ENCODE data around the gene PDE11A. TPM values are rescaled to one million over a fixed set of nuclear protein-coding genes. Genes with fewer than 3 reads are reported as not detected.

PDE11A gene
- total and polyA plus RNA-seq, 2 of the 8 experiments (the other 6 are each of a cell fraction or from before 2014, with no cell fraction given) = 0.19 to 0.23 TPM

DNA sequence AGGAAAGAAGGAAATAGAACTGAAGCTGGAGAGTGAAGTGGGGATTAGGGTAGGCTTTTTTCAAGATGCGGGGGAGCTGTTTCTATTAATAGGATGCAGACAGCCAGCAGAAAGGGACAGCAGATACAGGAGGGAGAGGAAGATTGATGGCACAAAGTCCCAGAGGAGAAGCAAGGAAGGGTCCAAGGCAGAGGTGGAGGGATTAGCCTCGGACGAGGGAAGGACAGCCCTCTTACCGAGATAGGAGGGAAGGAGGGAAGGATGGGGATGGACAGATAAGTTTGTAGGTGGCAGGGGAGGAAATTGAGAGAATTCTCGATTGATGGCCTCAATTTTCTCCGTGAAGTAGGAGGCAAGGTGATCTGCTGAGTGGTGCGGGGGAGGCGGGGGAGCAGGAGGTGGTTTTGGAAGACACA is 362.6 kb downstream of the PDE11A start:
- Histone ChIP-seq H3K56ac (replicated peaks; ENCODE audit: insufficient read length, low read depth, low read length) (no peak overlapping the region), H3K4me1 (replicated peaks in 1 of 4; ENCODE audit: control insufficient read depth in 3 of 4, insufficient read depth in 4 of 4, low read length in 3 of 4) (no peaks in the 10 kb centered on the region), H3K27ac (ENCODE audit: low read depth, low read length) (no peak overlapping the region), H2BK15ac (ENCODE audit: low read length) (no peak overlapping the region), H3K79me1 (ENCODE audit: low read depth, low read length) (no peaks in the 10 kb centered on the region), H4K20me1 (replicated peaks in 1 of 2; ENCODE audit: control insufficient read depth in 1 of 2, insufficient read depth in 2 of 2, low read length in 2 of 2) (no peaks in the 10 kb centered on the region), H3K79me2 (ENCODE audit: control insufficient read depth in 1 of 2, insufficient read depth in 2 of 2, low read length in 2 of 2) (no peaks in the 10 kb centered on the region), H3K23me2 (ENCODE audit: low read depth, low read length) (no peaks in the 10 kb centered on the region), H4K5ac (ENCODE audit: insufficient read length, low read depth, low read length) (no peak overlapping the region), H3K18ac (ENCODE audit: extremely low read depth, low read length) (no peak overlapping the region), H4K8ac (ENCODE audit: extremely low read depth, insufficient read depth, low read length) (no peak overlapping the region), H2BK12ac (ENCODE audit: low read depth, low read length) (no peak overlapping the region), H3K23ac (ENCODE audit: insufficient read length) (no peak overlapping the region), H3K4me3 (ENCODE audit: extremely low read depth in 1 of 4, insufficient read depth in 2 of 4, low read depth in 3 of 4, low read length in 4 of 4) (no peak overlapping the region), H4K91ac (replicated peaks; ENCODE audit: insufficient read length, low read length) (no peak overlapping the region), H2BK120ac (replicated peaks; ENCODE audit: low read depth, low read length) (no peak overlapping the region), H3K9me3 (ENCODE audit: insufficient read depth in 2 of 2, low read depth in 1 of 2, low read length in 1 of 2) (no peaks in the 10 kb centered on the region), H2BK5ac (ENCODE audit: low read depth, low read length) (no peak overlapping the region), H3K4me2 (ENCODE audit: insufficient read depth in 1 of 2, low read depth in 2 of 2, low read length in 2 of 2) (no peak overlapping the region), H2BK20ac (ENCODE audit: low read length) (no peak overlapping the region), H2AK5ac (ENCODE audit: low read depth, low read length) (no peak overlapping the region), H3K36me3 (ENCODE audit: control insufficient read depth in 2 of 4, insufficient read depth in 4 of 4, low read length in 3 of 4) (no peaks in the 10 kb centered on the region), H3K14ac (ENCODE audit: insufficient read length) (no peak overlapping the region), H3K4ac (replicated peaks; ENCODE audit: insufficient read length, low read depth, low read length) (no peak overlapping the region), H3K27me3 (replicated peaks in 1 of 4; ENCODE audit: control insufficient read depth in 3 of 4, extremely low read depth in 1 of 4, insufficient read depth in 3 of 4, low read length in 3 of 4) (peaks cover 0 to under 1% (median 0%) of the 10 kb centered on the region in 4 experiments; a peak in 2 of 7 replicates), H2AFZ (ENCODE audit: low read length) (no peak overlapping the region), H3K9ac (replicated peaks in 1 of 4; ENCODE audit: extremely low read depth in 1 of 4, low read depth in 3 of 4, low read length in 3 of 4) (no peak overlapping the region)
- FAIRE-seq (no peak), DNase-seq (ENCODE audit: low read depth in 1 of 2, low spot score in 2 of 2) (no peak)
- no peak for TF ChIP-seq PHF8 (conservative IDR thresholded peaks at IDR 0.05; ENCODE audit: low read depth, low read length)
- TF ChIP-seq HDAC6 (IDR thresholded peaks at IDR 0.05; ENCODE audit: low read depth, low read length) = no peak
- TF ChIP-seq POLR2A (IDR thresholded peaks at IDR 0.05; ENCODE audit: control extremely low read depth in 1 of 2, low read depth in 2 of 2, low read length in 2 of 2) = no peak
- no peak for TF ChIP-seq YY1 (IDR thresholded peaks at IDR 0.05; ENCODE audit: low read depth, low read length)
- no peak for TF ChIP-seq USF2 (IDR thresholded peaks at IDR 0.05; ENCODE audit: low read length)
- no peak for TF ChIP-seq GTF2F1 (IDR thresholded peaks at IDR 0.05; ENCODE audit: borderline replicate concordance, low read depth, low read length)
- no peak for TF ChIP-seq SP1 (IDR thresholded peaks at IDR 0.05; ENCODE audit: low read depth, low read length)
- TF ChIP-seq EZH2 (IDR thresholded peaks at IDR 0.05; ENCODE audit: low read depth, low read length, severe bottlenecking) = no peak
- TF ChIP-seq BCL11A (IDR thresholded peaks at IDR 0.05; ENCODE audit: low read depth in 2 of 2, low read length in 2 of 2) = no peak
- no peak for TF ChIP-seq SIX5 (IDR thresholded peaks at IDR 0.05; ENCODE audit: low read depth, low read length)
- TF ChIP-seq SUZ12 (IDR thresholded peaks at IDR 0.05; ENCODE audit: low read length) = no peak
- 96% methylated on average over 8 of the region's 8 CpGs; no CpG with 5 or more reads in 1 of the 2 experiments for WGBS, 2 experiments (ENCODE audit: extremely low coverage in 1 of 2, insufficient coverage in 1 of 2, insufficient read length in 1 of 2, insufficient replicate concordance in 2 of 2, low coverage in 1 of 2, low lambda C conversion rate in 2 of 2, missing lambda C conversion rate in 1 of 2)
- POLR2A ChIA-PET (ENCODE audit: partially characterized antibody) = no interaction called here
- CTCF ChIA-PET (ENCODE audit: partially characterized antibody) = interaction anchor here (0.8 to 1.6 kb wide), 3 partner anchors 9 to 375 kb away, joined by 3 to 5 read pairs (median 3); no protein-coding TSS in a partner anchor

Data from H1 (cell line).